GM18498 (cell line): ENCODE results near the gene GPR78.

Source experiments
- ATAC-seq: cut with Tn5 transposase; IDR thresholded peaks from one replicate; pipeline ENCODE4 v1.9.1; 2021; ENCODE audit warnings: mild to moderate bottlenecking, moderate library complexity; ENCODE audit not compliant: unreplicated experiment

Gene GPR78

GRCh38 chr4:8580321-8581093 is at the start of gene GPR78:
Gene GPR78, plus strand, starts transcription at chr4:8580392. Its CDS starts 591 bp downstream, at chr4:8580983.
- no peak for ATAC-seq

GRCh38 chr4:8532245-8532781 is 47.9 kb upstream of the GPR78 start:
- no peak for ATAC-seq

GRCh38 chr4:8533274-8533865 is 46.8 kb upstream of the GPR78 start:
- ATAC-seq: peak; percentile 40

GRCh38 chr4:8534129-8534528 is 46.1 kb upstream of the GPR78 start:
- peak; percentile 79 for ATAC-seq

- ATAC-seq: no peak
Observed at GRCh38 chr4:8534611-8535010, 45.6 kb upstream of the GPR78 start.

GRCh38 chr4:8536467-8536866 is 43.7 kb upstream of the GPR78 start:
- ATAC-seq: no peak

- ATAC-seq: no peak
Observed at GRCh38 chr4:8537041-8537461, 43.1 kb upstream of the GPR78 start.

GRCh38 chr4:8538076-8538702 is 42.0 kb upstream of the GPR78 start:
- no peak for ATAC-seq

GRCh38 chr4:8538703-8539567 is 41.3 kb upstream of the GPR78 start:
- no peak for ATAC-seq

GRCh38 chr4:8539661-8540060 is 40.5 kb upstream of the GPR78 start:
- ATAC-seq: peak; percentile 34

GRCh38 chr4:8540072-8540471 is 40.1 kb upstream of the GPR78 start:
- peak; percentile 53 for ATAC-seq

GRCh38 chr4:8540586-8540985 is 39.6 kb upstream of the GPR78 start:
- no peak for ATAC-seq

- ATAC-seq: no peak
Observed at GRCh38 chr4:8540991-8541390, 39.2 kb upstream of the GPR78 start.

GRCh38 chr4:8541981-8542715 is 38.0 kb upstream of the GPR78 start:
- no peak for ATAC-seq

GRCh38 chr4:8542776-8543525 is 37.2 kb upstream of the GPR78 start:
- ATAC-seq: no peak

- ATAC-seq: no peak
Observed at GRCh38 chr4:8543623-8544022, 36.6 kb upstream of the GPR78 start.

GRCh38 chr4:8544282-8544681 is 35.9 kb upstream of the GPR78 start:
- no peak for ATAC-seq

- ATAC-seq: no peak
Observed at GRCh38 chr4:8544741-8545438, 35.3 kb upstream of the GPR78 start.

GRCh38 chr4:8545439-8545765 is 34.8 kb upstream of the GPR78 start:
- ATAC-seq: no peak
